ENCODE data around the gene ITGB1BP1.

ITGB1BP1 gene

GRCh38 chr2:9404451-9404850 is 18.9 kb downstream of the ITGB1BP1 start:
- H3K79me2 ChIP-seq = no peaks in the 10 kb centered on the region
- H3K4me2 ChIP-seq (ENCODE audit: low read length) = no peak overlapping the region
- no peak overlapping the region for H3K27ac ChIP-seq
- H3K4me1 ChIP-seq = no peaks in the 10 kb centered on the region
- no peaks in the 10 kb centered on the region for H3K9me3 ChIP-seq (ENCODE audit: control insufficient read depth, low read length)
- H3K36me3 ChIP-seq (ENCODE audit: control insufficient read depth, insufficient read depth, low read length) = no peaks in the 10 kb centered on the region
- no peak overlapping the region for H3K9ac ChIP-seq
- no peak overlapping the region for H2AFZ ChIP-seq
- H3K27me3 ChIP-seq (ENCODE audit: control insufficient read depth, insufficient read depth, low read length) = no peaks in the 10 kb centered on the region
- TF ChIP-seq CTCF (IDR thresholded peaks at IDR 0.05) = no peak
- H3K4me3 ChIP-seq (ENCODE audit: low read depth, low read length) = no peak overlapping the region

GRCh38 chr2:9403924-9404323 is 19.4 kb downstream of the ITGB1BP1 start:
- no peaks in the 10 kb centered on the region for H3K36me3 ChIP-seq (ENCODE audit: control insufficient read depth, insufficient read depth, low read length)
- no peaks in the 10 kb centered on the region for H3K4me1 ChIP-seq
- no peak overlapping the region for H3K27ac ChIP-seq
- no peaks in the 10 kb centered on the region for H3K9me3 ChIP-seq (ENCODE audit: control insufficient read depth, low read length)
- H3K4me3 ChIP-seq (ENCODE audit: low read depth, low read length) = no peak overlapping the region
- no peaks in the 10 kb centered on the region for H3K27me3 ChIP-seq (ENCODE audit: control insufficient read depth, insufficient read depth, low read length)
- no peak overlapping the region for H3K4me2 ChIP-seq (ENCODE audit: low read length)
- H3K9ac ChIP-seq = no peak overlapping the region
- no peak for TF ChIP-seq CTCF (IDR thresholded peaks at IDR 0.05)
- no peaks in the 10 kb centered on the region for H3K79me2 ChIP-seq
- no peak overlapping the region for H2AFZ ChIP-seq

GRCh38 chr2:9401646-9402371 is 21.5 kb downstream of the ITGB1BP1 start:
- no peak overlapping the region for H3K4me2 ChIP-seq (ENCODE audit: low read length)

GRCh38 chr2:9401059-9401547 is 22.2 kb downstream of the ITGB1BP1 start:
- no peaks in the 10 kb centered on the region for H3K36me3 ChIP-seq (ENCODE audit: control insufficient read depth, insufficient read depth, low read length)
- H3K4me3 ChIP-seq (ENCODE audit: low read depth, low read length) = no peak overlapping the region
- H3K27ac ChIP-seq = no peak overlapping the region
- H3K4me1 ChIP-seq = no peaks in the 10 kb centered on the region
- no peak overlapping the region for H2AFZ ChIP-seq
- H3K4me2 ChIP-seq (ENCODE audit: low read length) = no peak overlapping the region
- no peak overlapping the region for H3K9ac ChIP-seq
- no peak for TF ChIP-seq CTCF (IDR thresholded peaks at IDR 0.05)
- no peaks in the 10 kb centered on the region for H3K27me3 ChIP-seq (ENCODE audit: control insufficient read depth, insufficient read depth, low read length)
- no peaks in the 10 kb centered on the region for H3K79me2 ChIP-seq
- no peaks in the 10 kb centered on the region for H3K9me3 ChIP-seq (ENCODE audit: control insufficient read depth, low read length)

More at GRCh38 chr2:9401646-9402371, 21.5 kb downstream of the ITGB1BP1 start:
- Histone ChIP-seq H3K4me3 (ENCODE audit: low read depth, low read length) (no peak overlapping the region), H3K27ac (no peak overlapping the region), H3K9me3 (ENCODE audit: control insufficient read depth, low read length) (no peaks in the 10 kb centered on the region), H3K79me2 (no peaks in the 10 kb centered on the region), H3K36me3 (ENCODE audit: control insufficient read depth, insufficient read depth, low read length) (no peaks in the 10 kb centered on the region), H3K4me1 (no peaks in the 10 kb centered on the region), H3K27me3 (ENCODE audit: control insufficient read depth, insufficient read depth, low read length) (no peaks in the 10 kb centered on the region), H3K9ac (no peak overlapping the region), H2AFZ (no peak overlapping the region)
- no peak for TF ChIP-seq CTCF (IDR thresholded peaks at IDR 0.05)

Measured in parathyroid adenoma (tissue), 2 donors.